NCI-H774 (cell line): ENCODE measurements around the gene FANCD2OS.
"Not testable (repeated sequence)": the region's sequence is repeated elsewhere in the genome, so short reads cannot be mapped to it uniquely, and the experiment has no call there.

Source experiments
- DNase-seq: peaks from one replicate; lab custom pipeline; 2025; lab: John Stamatoyannopoulos, UW

The FANCD2OS gene

GRCh38 chr3:10108091-10108490, at the start of gene FANCD2OS:
FANCD2OS (minus strand) TSS chr3:10108255; CDS start chr3:10104774, 3,481 bp downstream.
- no peak for DNase-seq

GRCh38 chr3:10157031-10157430, 49.0 kb upstream of the FANCD2OS start:
- no peak for DNase-seq

- no peak for DNase-seq
These were observed 47.6 kb upstream of the FANCD2OS start for GRCh38 chr3:10155658-10156057.

GRCh38 chr3:10155123-10155472, 47.0 kb upstream of the FANCD2OS start:
- no peak for DNase-seq

GRCh38 chr3:10154335-10155122, 46.5 kb upstream of the FANCD2OS start:
- DNase-seq: no peak

GRCh38 chr3:10150987-10151386, 42.9 kb upstream of the FANCD2OS start:
- DNase-seq: no peak

- no peak for DNase-seq
These were observed 41.2 kb upstream of the FANCD2OS start for GRCh38 chr3:10149226-10149625.

- DNase-seq: no peak
These were observed 37.6 kb upstream of the FANCD2OS start for GRCh38 chr3:10145685-10146084.

- DNase-seq: no peak
These were observed 34.9 kb upstream of the FANCD2OS start for GRCh38 chr3:10142707-10143560.

GRCh38 chr3:10140996-10141546, 33.0 kb upstream of the FANCD2OS start:
- no peak for DNase-seq

- DNase-seq: no peak
These were observed 29.1 kb upstream of the FANCD2OS start for GRCh38 chr3:10137178-10137577.

GRCh38 chr3:10136426-10137005, 28.5 kb upstream of the FANCD2OS start:
- no peak for DNase-seq

- not testable (repeated sequence) for DNase-seq
These were observed 27.8 kb upstream of the FANCD2OS start for GRCh38 chr3:10135872-10136271.

- DNase-seq: no peak
These were observed 14.7 kb upstream of the FANCD2OS start for GRCh38 chr3:10122724-10123123.

GRCh38 chr3:10121064-10121463, 13.0 kb upstream of the FANCD2OS start:
- no peak for DNase-seq

- DNase-seq: no peak
These were observed 11.3 kb upstream of the FANCD2OS start for GRCh38 chr3:10119376-10119775.

- DNase-seq: no peak
These were observed 8.9 kb upstream of the FANCD2OS start for GRCh38 chr3:10116928-10117327.

GRCh38 chr3:10116138-10116460, 8.0 kb upstream of the FANCD2OS start:
- DNase-seq: no peak

- peak; percentile 91 for DNase-seq
These were observed 7.5 kb upstream of the FANCD2OS start, which contains the start of gene BRK1 for GRCh38 chr3:10115326-10116137. BRK1 (plus strand) TSS chr3:10115675; CDS start chr3:10115702, 27 bp downstream.

- no peak for DNase-seq
These were observed 1.1 kb downstream of the FANCD2OS start for GRCh38 chr3:10106919-10107318.

- no peak for DNase-seq
These were observed 9.0 kb downstream of the FANCD2OS start for GRCh38 chr3:10099041-10099440.

- DNase-seq: no peak
These were observed 14.4 kb downstream of the FANCD2OS start for GRCh38 chr3:10093678-10094077.
